HG02571 (cell line): ENCODE measurements around the gene TBCB.
"Not testable (repeated sequence)": the region's sequence is repeated elsewhere in the genome, so short reads cannot be mapped to it uniquely, and the experiment has no call there.

Experiments
- ATAC-seq: cut with Tn5 transposase; IDR thresholded peaks from one replicate; pipeline ENCODE4 v1.9.1; 2021; ENCODE audit warnings: mild to moderate bottlenecking, moderate library complexity; ENCODE audit not compliant: unreplicated experiment

The TBCB gene

DNA sequence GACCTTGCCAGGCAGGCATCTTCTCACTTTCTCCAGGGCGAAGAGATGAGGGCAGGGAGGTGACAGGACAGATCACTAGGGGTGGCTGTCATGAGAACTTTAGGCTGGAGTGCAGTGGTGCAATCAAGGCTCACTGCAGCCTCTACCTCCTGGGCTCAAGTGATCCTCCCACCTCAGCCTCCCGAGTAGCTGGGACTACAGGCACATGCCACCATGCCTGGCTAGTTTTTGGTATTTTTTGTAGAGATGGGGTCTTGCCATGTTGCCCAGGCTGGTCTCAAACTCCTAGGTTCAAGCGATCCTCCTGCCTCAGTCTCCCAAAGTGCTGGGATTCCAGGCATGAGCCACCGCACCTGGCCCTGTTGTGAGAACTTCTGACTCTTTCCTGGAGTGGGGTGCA is 19.6 kb downstream of the TBCB start:
- ATAC-seq: not testable (repeated sequence)

DNA sequence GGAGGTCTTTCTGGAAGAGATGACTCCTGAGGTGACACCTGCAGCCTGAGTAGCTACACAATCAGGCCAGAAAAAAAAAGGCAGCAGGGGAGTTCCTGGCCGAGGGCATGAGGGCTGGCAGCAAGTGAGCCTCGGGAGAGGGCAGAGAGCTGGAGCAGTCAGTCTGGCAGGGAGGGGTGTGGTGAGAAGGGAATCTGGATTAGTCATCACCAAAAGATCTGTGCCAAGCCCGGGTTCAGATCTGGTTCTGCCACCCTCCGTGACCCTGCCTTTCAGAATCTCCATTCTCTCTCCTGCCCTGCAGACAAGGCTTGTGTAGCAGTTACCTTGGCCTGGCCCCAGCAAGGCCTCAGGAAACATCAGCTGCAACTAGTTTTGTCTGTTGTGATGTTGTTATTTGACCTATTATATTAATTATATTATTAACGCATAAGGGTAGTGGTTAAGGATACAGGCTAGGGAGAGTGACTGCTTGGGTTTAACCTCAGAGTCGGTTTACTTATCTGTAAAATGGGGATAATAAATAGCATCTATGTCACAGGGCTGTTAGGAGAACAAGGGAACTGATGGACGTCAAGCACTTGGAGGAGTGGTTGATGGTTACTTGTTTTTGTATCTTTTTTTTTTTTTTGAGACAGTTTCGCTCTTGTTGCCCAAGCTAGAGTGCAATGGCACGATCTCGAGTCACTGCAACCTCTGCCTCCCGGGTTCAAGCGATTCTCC is 21.9 kb downstream of the TBCB start:
- no peak for ATAC-seq

DNA sequence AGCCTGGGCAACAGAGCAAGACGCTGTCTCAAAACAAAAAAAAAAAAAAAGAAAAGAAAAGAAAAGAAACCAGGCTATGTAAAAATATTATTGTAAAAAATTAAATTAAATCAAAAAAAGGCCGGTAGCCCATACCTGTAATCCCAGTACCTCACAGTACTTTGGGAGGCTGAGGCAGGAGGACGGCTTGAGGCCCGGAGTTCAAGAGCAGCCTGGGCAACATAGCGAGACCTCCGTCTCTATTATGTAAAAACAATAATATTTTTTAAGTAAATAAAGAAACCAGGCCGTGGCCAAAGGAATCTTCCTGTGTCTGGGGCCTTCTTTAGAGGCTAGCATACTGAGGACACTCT is 23.8 kb downstream of the TBCB start:
- ATAC-seq: no peak

DNA sequence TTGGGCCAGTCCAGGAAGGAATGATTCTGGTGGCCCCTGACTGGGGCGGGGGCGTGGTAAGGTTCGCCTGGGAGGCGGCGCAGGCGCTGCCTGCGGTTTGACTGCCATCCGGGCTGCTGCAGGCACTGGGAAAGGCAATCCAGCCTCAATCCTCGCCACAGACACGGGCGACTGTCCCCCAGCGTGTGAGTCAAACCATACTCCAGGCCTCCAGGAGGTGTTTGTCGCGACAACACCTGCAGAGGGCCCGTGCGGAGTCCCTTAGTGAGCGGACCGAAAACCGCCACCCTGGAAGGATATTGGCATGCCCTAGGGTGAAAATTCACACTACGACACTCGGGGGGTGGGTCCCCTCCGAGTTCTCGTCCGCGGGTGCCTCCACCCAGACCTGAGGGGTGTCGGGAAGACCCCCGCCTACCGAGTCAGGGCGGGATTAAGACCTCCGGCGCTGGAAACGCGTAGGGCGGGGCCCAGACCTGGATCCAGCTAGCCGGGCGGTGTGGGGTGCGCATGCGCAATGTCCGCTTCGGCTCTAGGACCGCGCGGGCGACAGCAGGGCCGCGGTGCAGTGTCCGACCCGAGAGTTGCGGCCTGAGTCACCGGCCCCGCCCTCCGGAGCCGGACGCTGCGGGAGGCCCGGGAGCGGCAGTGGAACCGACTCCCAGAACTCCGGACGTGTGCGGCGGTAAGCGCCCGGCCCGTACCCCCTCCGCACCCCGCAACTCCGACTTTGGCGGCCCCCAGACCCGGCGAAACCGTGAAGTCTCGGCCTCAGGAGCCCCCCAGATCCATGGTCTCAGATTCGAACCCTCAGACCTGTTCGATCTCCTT is 24.4 kb downstream of the TBCB start, which contains the start of gene CAPNS1:
Gene CAPNS1, plus strand, starts transcription at position 594 of the 831 bp plus-strand sequence. CDS start 946 bp downstream, outside the sequence.
- ATAC-seq: peak; percentile 74

DNA sequence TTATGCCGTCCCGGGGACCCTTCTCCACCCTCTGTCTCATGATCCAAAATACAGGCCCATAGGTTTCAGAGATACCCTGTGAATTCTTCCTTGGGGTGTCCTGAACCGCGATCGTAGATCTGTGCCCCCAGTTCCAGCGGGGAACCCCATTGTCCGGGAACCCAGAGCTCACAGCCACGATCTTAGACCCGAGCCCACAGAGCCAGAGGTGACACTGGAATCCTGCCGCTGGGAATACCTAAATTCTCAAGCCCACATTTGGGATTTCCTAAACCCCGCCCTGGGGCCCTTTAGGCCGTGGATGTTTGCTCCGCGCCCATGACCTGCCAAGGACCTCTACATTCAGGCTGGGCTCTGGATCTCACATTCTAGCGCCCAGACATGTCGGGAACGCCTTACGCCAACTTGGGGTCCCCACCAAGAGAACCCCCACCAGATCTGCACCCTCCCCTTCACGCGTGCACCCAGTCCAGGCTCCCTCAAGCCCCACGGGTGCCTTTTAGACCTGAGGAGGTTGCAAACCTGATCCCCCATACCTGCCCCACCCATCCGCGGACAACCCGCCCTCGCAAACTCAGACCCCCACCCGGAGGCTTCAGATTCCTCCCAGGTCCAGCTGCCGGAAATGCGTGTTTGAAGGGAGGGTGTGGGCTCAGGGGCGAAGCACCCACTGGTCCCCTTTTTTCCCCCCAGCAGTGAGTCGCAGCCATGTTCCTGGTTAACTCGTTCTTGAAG is 25.2 kb downstream of the TBCB start:
- no peak for ATAC-seq

DNA sequence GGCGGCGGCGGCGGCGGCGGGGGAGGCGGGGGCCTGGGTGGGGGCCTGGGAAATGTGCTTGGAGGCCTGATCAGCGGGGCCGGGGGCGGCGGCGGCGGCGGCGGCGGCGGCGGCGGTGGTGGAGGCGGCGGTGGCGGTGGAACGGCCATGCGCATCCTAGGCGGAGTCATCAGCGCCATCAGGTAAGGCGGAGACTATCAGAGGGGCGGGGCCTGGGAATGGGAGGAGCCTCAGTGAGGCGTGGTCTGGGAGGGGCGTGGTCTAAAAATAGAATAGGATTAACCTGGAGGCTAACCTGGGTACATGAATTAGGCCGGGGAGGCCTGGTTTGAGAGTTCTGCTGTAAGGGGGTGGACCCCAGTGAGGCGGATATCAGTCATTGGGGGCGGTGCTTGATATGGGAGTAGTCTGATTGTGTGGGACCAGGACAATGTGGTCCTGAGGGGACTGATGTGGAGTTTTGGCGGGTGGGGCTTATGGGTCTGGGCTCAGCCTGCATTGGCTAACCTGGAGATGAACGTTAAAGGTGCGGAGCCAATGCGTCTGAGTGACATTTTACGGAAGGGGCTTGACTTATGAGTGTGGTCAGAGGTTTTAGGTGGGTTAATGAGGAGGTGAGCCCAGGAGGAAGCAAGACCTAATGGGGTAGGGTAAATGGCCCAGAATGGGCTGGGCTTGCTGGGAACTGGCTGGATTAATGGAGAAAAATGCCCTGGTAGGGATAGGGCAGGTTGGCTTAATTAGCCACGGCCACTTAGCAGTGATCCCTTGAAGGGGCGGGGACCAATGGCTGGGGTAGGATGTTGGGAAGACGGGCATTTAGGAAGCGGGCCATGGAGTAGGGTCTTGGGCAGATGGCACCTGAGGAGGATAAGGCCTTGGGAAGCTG is 26.0 kb downstream of the TBCB start:
- ATAC-seq: peak; percentile 48

DNA sequence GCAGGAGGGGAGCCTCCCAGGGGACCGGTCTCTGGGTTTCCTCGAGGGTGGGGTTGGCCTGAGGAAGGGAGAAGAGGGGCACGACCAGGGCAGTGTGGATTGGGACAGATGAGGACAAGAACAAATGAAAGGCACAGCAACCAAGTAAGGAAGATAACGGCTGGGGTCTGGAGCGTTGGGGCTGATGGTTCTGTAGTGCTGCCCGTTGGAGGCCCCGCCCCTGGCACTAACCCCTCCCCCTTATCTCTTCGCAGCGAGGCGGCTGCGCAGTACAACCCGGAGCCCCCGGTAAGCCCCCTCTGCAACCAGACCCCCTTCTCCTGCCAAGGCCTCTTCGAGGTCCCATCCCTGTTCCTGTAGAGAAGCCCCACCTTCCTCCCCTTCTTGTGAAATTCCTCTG is 26.8 kb downstream of the TBCB start:
- no peak for ATAC-seq

DNA sequence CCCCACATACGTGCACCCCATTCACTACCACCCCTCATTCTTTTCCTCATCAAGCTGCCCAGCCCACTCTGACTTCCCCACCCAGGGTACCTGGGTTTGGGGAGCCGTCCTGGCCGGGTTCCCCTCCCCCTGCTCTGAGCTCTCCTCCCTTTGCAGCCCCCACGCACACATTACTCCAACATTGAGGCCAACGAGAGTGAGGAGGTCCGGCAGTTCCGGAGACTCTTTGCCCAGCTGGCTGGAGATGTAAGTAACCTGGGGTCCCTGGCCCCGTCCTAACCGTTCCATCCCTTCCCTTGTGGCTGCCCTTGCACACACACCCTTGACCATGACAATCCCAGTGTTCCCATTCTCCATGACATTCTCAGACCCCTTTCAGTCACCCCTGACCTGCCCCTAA is 27.2 kb downstream of the TBCB start:
- no peak for ATAC-seq

DNA sequence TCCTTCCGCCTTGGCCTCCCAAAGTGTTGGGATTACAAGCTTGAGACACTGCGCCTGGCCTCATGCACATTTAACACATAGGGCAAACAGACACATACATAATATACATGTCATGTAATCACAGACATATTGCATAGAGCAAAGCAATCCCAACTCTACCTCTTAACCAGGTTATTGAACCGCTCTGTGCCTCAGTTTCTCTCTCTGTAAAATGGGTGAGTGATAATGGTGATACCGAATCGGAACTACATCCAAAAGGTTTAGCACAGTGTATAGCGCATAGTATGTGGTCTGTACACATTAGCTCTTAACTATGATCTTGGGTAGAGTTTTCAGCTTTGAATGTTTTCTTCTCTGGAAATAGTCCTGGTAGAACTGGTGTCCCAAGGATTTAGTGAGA is 29.4 kb downstream of the TBCB start:
- no peak for ATAC-seq

DNA sequence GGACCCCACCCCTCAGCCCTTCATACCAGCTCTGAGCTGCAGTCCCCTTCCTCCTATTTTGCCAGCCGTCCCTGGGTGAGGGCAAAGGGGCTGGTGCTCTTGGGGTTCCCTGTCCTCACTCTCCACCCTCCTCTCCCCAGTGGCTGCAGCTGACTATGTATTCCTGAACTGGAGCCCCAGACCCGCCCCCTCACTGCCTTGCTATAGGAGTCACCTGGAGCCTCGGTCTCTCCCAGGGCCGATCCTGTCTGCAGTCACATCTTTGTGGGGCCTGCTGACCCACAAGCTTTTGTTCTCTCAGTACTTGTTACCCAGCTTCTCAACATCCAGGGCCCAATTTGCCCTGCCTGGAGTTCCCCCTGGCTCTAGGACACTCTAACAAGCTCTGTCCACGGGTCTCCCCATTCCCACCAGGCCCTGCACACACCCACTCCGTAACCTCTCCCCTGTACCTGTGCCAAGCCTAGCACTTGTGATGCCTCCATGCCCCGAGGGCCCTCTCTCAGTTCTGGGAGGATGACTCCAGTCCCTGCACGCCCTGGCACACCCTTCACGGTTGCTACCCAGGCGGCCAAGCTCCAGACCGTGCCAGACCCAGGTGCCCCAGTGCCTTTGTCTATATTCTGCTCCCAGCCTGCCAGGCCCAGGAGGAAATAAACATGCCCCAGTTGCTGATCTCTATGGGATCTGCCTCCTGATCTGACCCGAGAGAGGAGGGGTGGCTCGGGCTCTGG is 34.6 kb downstream of the TBCB start:
- no peak for ATAC-seq

DNA sequence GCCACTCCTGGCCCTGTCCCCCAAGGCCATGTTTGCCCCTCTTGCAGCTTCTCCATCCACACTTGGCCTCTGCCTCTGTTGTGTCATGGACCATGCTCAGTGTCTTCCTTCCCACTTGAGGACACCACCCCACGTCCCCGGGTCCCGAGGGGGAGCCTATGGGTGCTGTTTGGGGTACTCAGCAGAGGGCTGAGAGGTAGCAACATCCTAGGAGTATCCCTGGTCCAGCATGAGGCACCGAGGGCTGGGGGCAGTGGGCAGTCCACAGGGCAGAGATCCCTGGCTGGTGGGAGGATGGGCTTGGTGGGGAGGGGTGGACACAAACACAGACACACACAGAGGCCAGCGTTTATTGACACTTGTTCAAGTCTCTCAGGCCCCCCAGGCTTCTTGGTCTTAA is 35.3 kb downstream of the TBCB start:
- no peak for ATAC-seq

DNA sequence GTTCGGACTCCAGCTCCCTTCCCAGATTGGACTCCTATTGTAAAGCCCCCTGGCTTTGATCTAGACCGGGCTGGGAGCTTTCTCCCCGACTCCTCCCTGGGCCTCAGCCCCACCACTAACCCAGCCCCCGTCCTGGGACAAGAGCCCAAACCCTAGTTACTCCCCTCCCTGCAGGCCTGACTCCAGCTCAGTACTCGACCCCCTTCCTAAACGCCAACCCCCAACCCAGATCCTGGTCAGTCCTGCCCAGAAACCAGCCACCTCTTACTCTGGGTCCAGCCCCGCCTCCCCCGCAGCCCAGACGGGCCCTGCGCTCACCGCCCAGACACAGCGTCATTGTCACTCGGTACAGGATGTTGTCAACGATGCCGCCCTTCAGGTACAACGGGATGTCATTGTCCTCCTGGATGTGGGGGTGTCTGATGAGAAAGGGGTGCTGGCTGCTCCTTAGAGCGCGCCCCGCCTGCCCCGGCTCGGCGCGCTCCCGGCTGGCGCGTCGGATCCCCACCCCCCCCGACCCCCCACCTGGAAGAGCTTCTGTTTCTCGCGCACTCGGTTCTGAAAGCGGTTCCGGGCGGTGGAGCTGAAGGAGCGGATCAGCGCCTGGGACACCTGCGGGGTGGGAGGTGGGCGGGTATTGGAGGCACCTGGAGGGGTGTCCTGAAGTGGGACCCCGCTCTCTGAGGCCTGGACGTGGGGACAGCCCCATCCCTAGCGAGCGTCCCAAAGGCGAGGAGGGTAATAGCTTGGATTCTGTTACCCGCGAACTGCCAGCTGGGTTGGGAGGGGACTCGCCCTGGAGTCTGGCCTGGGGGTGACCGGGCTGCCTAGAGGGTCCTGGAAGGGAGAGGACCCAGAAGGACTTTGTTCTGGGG is 36.1 kb downstream of the TBCB start:
- no peak for ATAC-seq

DNA sequence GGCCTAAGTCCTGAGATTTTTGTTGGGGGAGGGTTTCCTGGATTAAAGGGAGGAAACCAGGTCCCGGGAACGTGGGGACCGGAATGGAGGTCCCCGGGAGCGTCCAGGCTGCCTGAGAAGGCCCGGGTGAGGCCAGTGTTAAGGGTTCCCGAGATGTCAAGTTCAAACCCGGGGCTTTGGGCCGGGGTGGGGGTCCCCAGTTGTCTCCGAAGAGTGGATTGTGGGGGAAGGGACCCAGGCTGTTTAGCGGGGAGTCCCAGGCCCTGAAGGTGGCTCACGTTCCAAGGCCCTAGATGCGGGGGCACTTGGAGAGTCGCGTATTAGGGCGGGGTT is 36.7 kb downstream of the TBCB start:
- no peak for ATAC-seq

DNA sequence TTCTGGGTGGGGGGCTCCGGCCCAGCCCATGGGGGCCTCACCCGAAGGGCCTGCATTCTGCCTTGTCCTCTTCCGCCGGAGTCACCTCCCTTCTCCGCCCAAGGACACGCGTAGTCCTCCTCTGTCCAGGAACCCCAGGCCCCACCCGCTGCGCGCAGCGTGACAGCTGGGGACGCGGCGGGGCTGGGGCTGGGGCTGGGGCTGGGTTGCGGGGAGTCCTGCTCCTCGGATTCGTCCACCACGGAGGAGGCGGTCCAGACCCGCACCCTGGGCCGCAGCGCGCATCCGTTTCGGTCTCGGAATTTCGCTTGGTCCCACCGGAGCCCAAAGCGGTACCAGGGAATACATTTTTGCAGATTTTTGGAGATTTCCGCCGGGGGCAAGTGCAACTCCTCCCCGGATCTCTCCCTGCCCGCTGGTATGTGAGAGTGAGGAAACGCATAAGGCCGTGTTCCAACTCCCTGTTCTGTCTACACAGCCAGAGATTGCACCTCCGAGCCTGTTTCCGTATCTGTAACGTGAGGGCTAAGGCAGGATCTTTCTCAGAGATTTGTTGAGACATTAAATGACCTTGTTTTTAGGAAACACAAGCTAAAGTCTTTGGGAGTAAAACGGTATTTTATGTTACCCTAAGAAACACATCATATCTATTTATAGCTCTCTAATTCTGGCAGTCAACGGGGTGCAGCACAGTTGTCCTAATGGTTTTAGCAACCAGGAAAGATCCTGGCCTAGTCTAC is 37.3 kb downstream of the TBCB start, which contains the start of gene COX7A1:
Gene COX7A1, minus strand, starts transcription at position 96 of the 740 bp plus-strand sequence. Its CDS starts 40 bp downstream, at position 56.
- ATAC-seq: no peak

DNA sequence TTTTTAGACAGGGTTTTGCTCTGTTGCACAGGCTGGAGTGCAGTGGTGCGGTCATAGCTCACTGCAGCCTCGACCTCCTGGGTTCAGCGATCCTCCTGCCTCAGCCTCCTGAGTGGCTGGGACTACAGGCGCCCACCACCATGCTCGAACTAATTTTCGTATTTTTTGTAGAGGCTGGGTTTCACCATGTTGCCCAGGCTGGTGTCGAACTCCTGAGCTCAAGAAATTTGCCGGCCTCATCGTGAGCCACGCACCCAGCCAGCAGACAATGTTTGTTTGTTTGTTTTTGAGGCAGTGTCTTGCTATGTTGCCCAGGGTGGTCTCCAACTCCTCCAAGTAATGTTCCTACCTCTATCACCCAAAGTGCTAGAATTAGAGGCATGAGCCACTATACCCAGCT is 37.9 kb downstream of the TBCB start:
- ATAC-seq: no peak

DNA sequence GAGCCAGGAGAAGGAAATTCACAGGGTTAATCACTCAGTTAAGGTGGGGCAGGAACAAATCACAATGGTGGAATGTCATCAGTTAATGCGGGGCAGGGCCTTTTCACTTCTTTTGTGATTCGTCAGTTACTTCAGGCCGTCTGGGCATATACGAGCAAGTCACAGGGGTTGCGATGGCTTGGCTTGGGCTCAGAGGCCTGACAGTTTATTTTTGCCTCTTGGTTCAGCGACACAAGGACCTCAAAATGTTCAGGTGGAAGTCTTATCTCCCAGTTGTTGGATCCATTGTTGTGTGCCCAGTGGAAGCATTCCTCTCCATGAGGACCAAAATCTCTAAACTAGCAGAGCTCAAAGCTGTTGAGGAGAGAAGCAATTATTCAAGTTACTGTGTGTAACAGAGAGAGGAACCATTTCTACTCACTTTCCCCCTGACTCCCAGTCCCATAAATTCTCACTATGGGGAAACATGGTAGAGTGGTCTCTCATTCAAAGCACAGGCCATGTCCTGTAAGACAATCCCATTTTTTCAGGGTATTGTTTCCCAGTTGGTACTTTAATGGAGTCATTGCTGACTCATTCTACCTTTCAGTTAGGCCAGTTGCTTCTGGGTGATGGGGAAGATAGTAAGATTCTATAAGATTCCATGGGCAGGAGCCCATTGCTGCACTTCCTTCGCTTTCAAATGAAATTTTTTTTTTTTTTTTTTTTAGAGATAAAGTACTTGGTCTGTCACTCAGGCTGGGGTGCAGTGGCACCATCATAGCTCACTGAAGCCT is 45.7 kb downstream of the TBCB start:
- ATAC-seq: no peak

DNA sequence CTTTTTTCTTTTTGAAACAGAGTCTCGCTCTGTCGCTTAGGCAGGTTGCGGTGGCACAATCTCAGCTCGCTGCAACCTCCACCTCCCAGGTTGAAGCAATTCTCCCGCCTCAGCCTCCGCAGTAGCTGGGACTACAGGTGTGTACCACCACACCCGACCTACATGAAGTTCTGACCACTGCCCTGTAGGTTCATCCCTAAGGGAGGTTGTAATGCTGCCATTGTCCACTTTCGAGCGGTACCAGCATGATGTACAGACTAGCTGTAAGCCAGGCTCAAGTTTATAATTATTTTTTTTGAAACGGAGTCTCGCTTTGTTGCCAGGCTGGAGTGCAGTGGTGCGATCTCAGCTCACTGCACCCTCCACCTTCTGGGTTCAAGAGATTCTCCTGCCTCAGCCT is 48.5 kb downstream of the TBCB start:
- no peak for ATAC-seq
